ENCODE data around the gene HSF5.

Gene HSF5

GRCh38 chr17:58373923-58374322 is 114.3 kb downstream of the HSF5 start:
- no peak overlapping the region for H3K4me2 ChIP-seq (ENCODE audit: low read length)
- no peaks in the 10 kb centered on the region for H3K9me3 ChIP-seq (replicated peaks; ENCODE audit: low read length)
- no peak overlapping the region for H3K9ac ChIP-seq (ENCODE audit: low read depth, low read length)
- no peaks in the 10 kb centered on the region for H3K36me3 ChIP-seq (ENCODE audit: insufficient read depth, low read length)
- peaks cover 24% of the 10 kb centered on the region for H3K27me3 ChIP-seq (ENCODE audit: control insufficient read depth, insufficient read depth, low read length)
- no peaks in the 10 kb centered on the region for H3K4me1 ChIP-seq (ENCODE audit: control insufficient read depth, insufficient read depth, low read length)
- H3K4me3 ChIP-seq (ENCODE audit: low read length): no peak overlapping the region

GRCh38 chr17:58373003-58373402 is 115.2 kb downstream of the HSF5 start:
- peaks cover 25% of the 10 kb centered on the region for H3K27me3 ChIP-seq (ENCODE audit: control insufficient read depth, insufficient read depth, low read length)
- no peak overlapping the region for H3K9ac ChIP-seq (ENCODE audit: low read depth, low read length)
- no peaks in the 10 kb centered on the region for H3K36me3 ChIP-seq (ENCODE audit: insufficient read depth, low read length)
- no peak overlapping the region for H3K4me3 ChIP-seq (ENCODE audit: low read length)
- no peaks in the 10 kb centered on the region for H3K9me3 ChIP-seq (replicated peaks; ENCODE audit: low read length)
- H3K4me1 ChIP-seq (ENCODE audit: control insufficient read depth, insufficient read depth, low read length): no peaks in the 10 kb centered on the region
- no peak overlapping the region for H3K4me2 ChIP-seq (ENCODE audit: low read length)

- H3K27me3 ChIP-seq (ENCODE audit: control insufficient read depth, insufficient read depth, low read length): peaks cover 25% of the 10 kb centered on the region
- no peaks in the 10 kb centered on the region for H3K4me1 ChIP-seq (ENCODE audit: control insufficient read depth, insufficient read depth, low read length)
- H3K4me3 ChIP-seq (ENCODE audit: low read length): no peak overlapping the region
- H3K9ac ChIP-seq (ENCODE audit: low read depth, low read length): no peak overlapping the region
- H3K36me3 ChIP-seq (ENCODE audit: insufficient read depth, low read length): no peaks in the 10 kb centered on the region
- H3K9me3 ChIP-seq (replicated peaks; ENCODE audit: low read length): no peaks in the 10 kb centered on the region
- H3K4me2 ChIP-seq (ENCODE audit: low read length): no peak overlapping the region
Measured at GRCh38 chr17:58371300-58371950, 116.8 kb downstream of the HSF5 start.

GRCh38 chr17:58370716-58371115 is 117.5 kb downstream of the HSF5 start:
- Histone ChIP-seq H3K4me3 (ENCODE audit: low read length) (no peak overlapping the region), H3K36me3 (ENCODE audit: insufficient read depth, low read length) (no peaks in the 10 kb centered on the region), H3K4me2 (ENCODE audit: low read length) (no peak overlapping the region), H3K4me1 (ENCODE audit: control insufficient read depth, insufficient read depth, low read length) (no peaks in the 10 kb centered on the region), H3K9ac (ENCODE audit: low read depth, low read length) (no peak overlapping the region), H3K27me3 (ENCODE audit: control insufficient read depth, insufficient read depth, low read length) (peaks cover 25% of the 10 kb centered on the region), H3K9me3 (replicated peaks; ENCODE audit: low read length) (no peaks in the 10 kb centered on the region)

- no peaks in the 10 kb centered on the region for H3K9me3 ChIP-seq (replicated peaks; ENCODE audit: low read length)
- H3K27me3 ChIP-seq (ENCODE audit: control insufficient read depth, insufficient read depth, low read length): peaks cover 29% of the 10 kb centered on the region
- no peaks in the 10 kb centered on the region for H3K4me1 ChIP-seq (ENCODE audit: control insufficient read depth, insufficient read depth, low read length)
- no peaks in the 10 kb centered on the region for H3K36me3 ChIP-seq (ENCODE audit: insufficient read depth, low read length)
- no peak overlapping the region for H3K9ac ChIP-seq (ENCODE audit: low read depth, low read length)
- H3K4me3 ChIP-seq (ENCODE audit: low read length): no peak overlapping the region
- no peak overlapping the region for H3K4me2 ChIP-seq (ENCODE audit: low read length)
Measured at GRCh38 chr17:58370309-58370708, 117.9 kb downstream of the HSF5 start.

Measured in skeletal muscle satellite cell (primary cell).